Fibroblast of lung (primary cell): ENCODE data around the gene BANF2. TPM values are rescaled to one million over a fixed set of nuclear protein-coding genes. Genes with fewer than 3 reads are reported as not detected.

Source experiments
- DNase-seq, 2 donors: peaks; one replicate each; pipeline versions ENCODE4 v3.0.0 to v3.0.0-alpha.2; 2010; ENCODE audit warnings: low read depth in 2 of 2
- H2AFZ ChIP-seq: 2 replicates; pipeline ENCODE4 v1.5.1; 2012; ENCODE audit warnings: low read length, control low read depth, inconsistent platforms
- H3K27ac ChIP-seq: 2 replicates; pipeline ENCODE4 v1.5.1; 2011; ENCODE audit warnings: low read length, control low read depth; ENCODE audit not compliant: insufficient read depth
- H3K27me3 ChIP-seq: 2 replicates; pipeline ENCODE4 v1.5.1; 2011; ENCODE audit warnings: mild to moderate bottlenecking, low read length; ENCODE audit not compliant: control insufficient read depth, insufficient read depth
- H3K36me3 ChIP-seq: 2 replicates; pipeline ENCODE4 v1.5.1; 2011; ENCODE audit warnings: low read length; ENCODE audit not compliant: control insufficient read depth, insufficient read depth
- H3K4me1 ChIP-seq: 2 replicates; pipeline ENCODE4 v1.5.1; 2011; ENCODE audit warnings: low read length; ENCODE audit not compliant: control insufficient read depth, insufficient read depth; ENCODE audit errors: extremely low read depth
- H3K4me2 ChIP-seq: 2 replicates; pipeline ENCODE4 v1.5.1; 2011; ENCODE audit warnings: low read length, control low read depth; ENCODE audit not compliant: insufficient read depth; ENCODE audit errors: extremely low read depth
- H3K4me3 ChIP-seq, 4 experiments: fragments of 200-600 bp in 1 of 4; sonication (generic) in 1 of 4; replicated peaks in 1 of 4; 2 replicates each; pipeline ENCODE4 v1.5.1; 2011 to 2016; ENCODE audit warnings: low read length in 4 of 4, low read depth in 3 of 4, mild to moderate bottlenecking in 3 of 4, control low read depth in 2 of 4, inconsistent platforms in 1 of 4, mixed read lengths in 1 of 4; ENCODE audit not compliant: insufficient read depth in 1 of 4; ENCODE audit errors: control extremely low read depth in 1 of 4
- H3K79me2 ChIP-seq: 2 replicates; pipeline ENCODE4 v1.5.1; 2012; ENCODE audit warnings: mild to moderate bottlenecking, low read length, inconsistent platforms; ENCODE audit not compliant: control insufficient read depth, insufficient read depth
- H3K9ac ChIP-seq: 2 replicates; pipeline ENCODE4 v1.5.1; 2011; ENCODE audit warnings: mild to moderate bottlenecking, low read length, control low read depth; ENCODE audit not compliant: insufficient read depth
- H3K9me3 ChIP-seq: 2 replicates; pipeline ENCODE4 v1.5.1; 2012; ENCODE audit warnings: low read depth, low read length; ENCODE audit not compliant: control insufficient read depth, insufficient read depth
- H4K20me1 ChIP-seq: 2 replicates; pipeline ENCODE4 v1.5.1; 2011; ENCODE audit warnings: low read length; ENCODE audit not compliant: control insufficient read depth, insufficient read depth; ENCODE audit errors: extremely low read depth
- CTCF ChIP-seq, 2 donors: IDR thresholded peaks in 1 of 2; conservative IDR thresholded peaks in 1 of 2; 1 replicate in 1 of 2; 2 replicates in 1 of 2; pipeline ENCODE4 v1.5.1; 2011 to 2012; ENCODE audit warnings: low read length in 2 of 2, control low read depth in 1 of 2, inconsistent platforms in 1 of 2, low read depth in 1 of 2, mild to moderate bottlenecking in 1 of 2
- EZH2 ChIP-seq: IDR thresholded peaks from 2 replicates; pipeline ENCODE4 v1.5.1; 2012; ENCODE audit warnings: low read length, control low read depth, mild to moderate bottlenecking; ENCODE audit errors: missing control alignments
- polyA plus RNA-seq, 2 donors: library from polyadenylated mRNA; depleted of rRNA in 1 of 2; stranded (reverse) in 1 of 2; unstranded in 1 of 2; fragments of >200 nt; gene quantifications; 2 replicates each; pipeline ENCODE4 v1.2.1, GENCODE V29; 2011 to 2012; ENCODE audit warnings: missing spikeins in 1 of 2
- total RNA-seq: library from RNA; depleted of rRNA; stranded (reverse); fragments of >200 nt; gene quantifications from 2 replicates; pipeline ENCODE4 v1.2.1, GENCODE V29; 2014

The BANF2 gene
- total and polyA plus RNA-seq, 2 donors (not counting 1 experiment from before 2014, with no cell fraction given) = not detected

- Histone ChIP-seq H3K4me2 (no peak overlapping the region), H3K9me3 (no peaks in the 10 kb centered on the region), H3K27ac (no peak overlapping the region), H2AFZ (no peak overlapping the region), H3K4me3 (no peak overlapping the region), H3K36me3 (peaks cover 10% of the 10 kb centered on the region), H3K4me1 (peaks cover 16% of the 10 kb centered on the region), H3K27me3 (no peaks in the 10 kb centered on the region), H4K20me1 (peaks cover 5% of the 10 kb centered on the region), H3K9ac (no peak overlapping the region), H3K79me2 (peaks cover 99% of the 10 kb centered on the region)
- DNase-seq = peak in 1 of 2 donors; percentile 76
- TF ChIP-seq CTCF (conservative IDR thresholded peaks at IDR 0.05 in 1 of 2, IDR thresholded peaks at IDR 0.05 in 1 of 2; ENCODE audit: low read depth in 1 of 2, low read length in 2 of 2) = no peak
- TF ChIP-seq EZH2 = no peak
Observed at GRCh38 chr20:17674722-17675518, 24.8 kb upstream of the BANF2 start.

- Histone ChIP-seq H2AFZ (no peak overlapping the region), H3K36me3 (peaks cover 12% of the 10 kb centered on the region), H3K4me3 (no peak overlapping the region), H3K4me2 (no peak overlapping the region), H3K9me3 (no peaks in the 10 kb centered on the region), H3K9ac (no peak overlapping the region), H3K79me2 (peaks cover 100% of the 10 kb centered on the region), H4K20me1 (peaks cover 6% of the 10 kb centered on the region), H3K27me3 (no peaks in the 10 kb centered on the region), H3K27ac (peak overlapping the region; percentile 24), H3K4me1 (peaks cover 20% of the 10 kb centered on the region)
- DNase-seq = no peak
- no peak for TF ChIP-seq CTCF (conservative IDR thresholded peaks at IDR 0.05 in 1 of 2, IDR thresholded peaks at IDR 0.05 in 1 of 2; ENCODE audit: low read depth in 1 of 2, low read length in 2 of 2)
- no peak for TF ChIP-seq EZH2
Observed at GRCh38 chr20:17675519-17676377, 24.0 kb upstream of the BANF2 start.

- H3K9ac ChIP-seq = no peak overlapping the region
- no peak overlapping the region for H3K4me3 ChIP-seq
- peaks cover 2% of the 10 kb centered on the region for H4K20me1 ChIP-seq
- H3K4me2 ChIP-seq = no peak overlapping the region
- peaks cover 20% of the 10 kb centered on the region for H3K4me1 ChIP-seq
- TF ChIP-seq EZH2 = no peak
- TF ChIP-seq CTCF (conservative IDR thresholded peaks at IDR 0.05 in 1 of 2, IDR thresholded peaks at IDR 0.05 in 1 of 2; ENCODE audit: low read depth in 1 of 2, low read length in 2 of 2) = no peak
- H2AFZ ChIP-seq = no peak overlapping the region
- H3K27me3 ChIP-seq = no peaks in the 10 kb centered on the region
- H3K36me3 ChIP-seq = peaks cover 12% of the 10 kb centered on the region
- no peak for DNase-seq
- peaks cover 96% of the 10 kb centered on the region for H3K79me2 ChIP-seq
- peak overlapping the region; percentile 24 for H3K27ac ChIP-seq
- no peaks in the 10 kb centered on the region for H3K9me3 ChIP-seq
Observed at GRCh38 chr20:17676378-17676759, 23.4 kb upstream of the BANF2 start.
